GM12874 (cell line): Measurements from ENCODE around the gene SLX9.

Experiments used
- TF ChIP-seq, protein P1 (sequence below): IDR thresholded peaks from 2 replicates; pipeline ENCODE4 v1.5.1; 2011; ENCODE audit warnings: low read depth, mild to moderate bottlenecking, control low read depth, low read length, moderate library complexity; ENCODE audit not compliant: insufficient read depth

The SLX9 gene

DNA sequence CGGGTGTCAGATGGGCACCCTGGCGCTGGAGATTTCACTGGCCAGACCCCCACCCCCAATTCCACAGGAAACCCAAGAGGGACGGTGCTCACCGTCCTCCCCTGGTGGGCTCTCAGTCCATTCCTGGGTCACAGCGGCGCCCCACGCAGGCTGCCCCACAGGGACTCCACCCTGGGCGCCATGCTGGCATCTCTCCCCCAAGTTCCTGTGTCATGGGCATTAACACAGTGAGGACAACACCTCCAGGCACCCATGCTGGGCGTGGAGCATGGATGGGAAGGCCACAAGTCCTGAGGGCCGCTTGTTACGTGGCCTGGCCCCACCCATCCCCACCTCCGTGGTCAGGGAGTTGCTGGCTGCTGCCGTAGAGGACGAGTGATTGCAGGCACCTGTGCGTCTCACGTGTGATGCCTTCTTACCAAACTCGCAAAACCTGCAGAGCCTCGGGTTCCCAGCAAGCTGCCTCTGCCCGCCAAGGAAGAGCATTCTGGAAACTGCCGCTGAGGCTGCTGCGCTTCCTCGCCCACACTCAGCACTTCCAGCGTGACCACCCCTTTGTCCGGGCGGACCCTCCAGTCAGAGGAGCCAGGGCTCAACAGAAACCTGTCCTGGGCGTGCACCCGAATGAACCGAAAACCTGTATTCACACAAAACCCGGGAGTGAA is 60.3 kb downstream of the SLX9 start:
- TF ChIP-seq, protein P1, sequence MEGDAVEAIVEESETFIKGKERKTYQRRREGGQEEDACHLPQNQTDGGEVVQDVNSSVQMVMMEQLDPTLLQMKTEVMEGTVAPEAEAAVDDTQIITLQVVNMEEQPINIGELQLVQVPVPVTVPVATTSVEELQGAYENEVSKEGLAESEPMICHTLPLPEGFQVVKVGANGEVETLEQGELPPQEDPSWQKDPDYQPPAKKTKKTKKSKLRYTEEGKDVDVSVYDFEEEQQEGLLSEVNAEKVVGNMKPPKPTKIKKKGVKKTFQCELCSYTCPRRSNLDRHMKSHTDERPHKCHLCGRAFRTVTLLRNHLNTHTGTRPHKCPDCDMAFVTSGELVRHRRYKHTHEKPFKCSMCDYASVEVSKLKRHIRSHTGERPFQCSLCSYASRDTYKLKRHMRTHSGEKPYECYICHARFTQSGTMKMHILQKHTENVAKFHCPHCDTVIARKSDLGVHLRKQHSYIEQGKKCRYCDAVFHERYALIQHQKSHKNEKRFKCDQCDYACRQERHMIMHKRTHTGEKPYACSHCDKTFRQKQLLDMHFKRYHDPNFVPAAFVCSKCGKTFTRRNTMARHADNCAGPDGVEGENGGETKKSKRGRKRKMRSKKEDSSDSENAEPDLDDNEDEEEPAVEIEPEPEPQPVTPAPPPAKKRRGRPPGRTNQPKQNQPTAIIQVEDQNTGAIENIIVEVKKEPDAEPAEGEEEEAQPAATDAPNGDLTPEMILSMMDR = no peak

DNA sequence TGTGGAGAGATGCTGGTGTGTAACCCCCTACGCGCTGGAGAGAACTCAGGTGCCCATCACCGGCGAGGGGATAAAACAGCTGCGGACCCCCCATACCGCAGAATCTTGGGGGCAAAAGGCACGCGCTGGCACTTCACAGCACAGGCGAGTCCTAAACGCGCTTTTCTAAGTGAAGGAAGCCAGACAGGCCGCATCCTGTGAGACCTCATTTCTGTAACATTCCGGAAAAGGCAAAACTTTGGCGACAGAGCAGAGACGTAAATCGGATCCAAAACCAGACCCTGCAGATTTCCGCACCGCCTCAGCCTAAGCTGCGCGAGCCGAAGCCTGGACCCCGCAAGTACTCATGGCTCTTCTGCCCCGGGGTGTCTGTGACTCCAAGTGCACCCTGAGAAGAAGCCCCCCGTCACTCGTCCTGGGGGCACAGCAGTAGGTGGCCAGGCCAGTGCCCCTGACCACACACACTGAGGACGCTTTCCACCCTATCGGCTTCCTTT is 60.9 kb downstream of the SLX9 start:
- TF ChIP-seq, protein P1 = no peak

DNA sequence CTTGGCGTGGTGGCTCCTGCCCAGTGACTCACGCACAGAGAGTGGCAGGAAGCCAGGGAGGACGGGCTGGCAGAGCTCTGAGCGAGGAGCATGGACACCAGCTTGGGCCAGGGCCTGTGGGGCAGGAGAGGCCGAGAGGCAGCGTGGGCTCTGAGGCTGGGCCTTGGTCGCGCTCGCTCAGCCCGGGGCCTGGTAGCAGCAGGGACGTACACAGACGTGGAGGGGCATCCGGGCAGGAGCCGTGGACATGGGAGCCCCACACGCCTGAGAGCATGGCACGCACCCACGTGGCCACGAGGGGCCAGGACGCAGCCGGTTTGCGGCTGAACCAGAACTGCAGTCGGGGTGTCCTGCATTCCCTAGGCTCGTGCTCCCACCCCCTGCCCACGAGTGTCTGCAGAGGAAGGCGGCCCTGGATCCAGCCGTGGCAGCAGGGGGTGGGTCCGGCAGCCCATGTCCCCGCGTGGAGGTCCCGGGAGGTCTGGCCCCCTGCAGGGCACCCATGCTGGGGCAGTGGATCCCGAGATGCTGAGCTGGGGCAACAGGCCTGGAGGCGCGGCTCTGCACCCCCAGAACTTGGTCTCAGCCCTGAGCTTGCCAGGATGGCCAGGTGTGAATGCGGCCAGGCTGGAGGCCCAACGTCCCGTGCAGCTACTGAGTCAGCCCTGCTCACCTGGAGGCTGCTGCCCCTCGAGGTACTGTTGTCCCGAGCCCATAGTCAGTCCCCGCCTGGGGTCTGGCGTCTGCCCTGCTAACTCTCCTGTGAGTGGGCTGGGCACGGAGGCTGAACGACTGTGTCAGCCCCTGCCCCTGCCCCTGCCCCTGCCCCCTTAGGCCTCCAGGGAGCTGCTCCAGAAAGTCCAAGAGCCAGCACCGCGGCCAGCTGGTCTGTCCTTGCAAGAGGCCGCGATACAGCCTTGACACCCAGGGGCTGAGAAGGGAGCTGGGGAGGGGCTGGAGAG is 61.6 kb downstream of the SLX9 start:
- TF ChIP-seq, protein P1 = no peak

DNA sequence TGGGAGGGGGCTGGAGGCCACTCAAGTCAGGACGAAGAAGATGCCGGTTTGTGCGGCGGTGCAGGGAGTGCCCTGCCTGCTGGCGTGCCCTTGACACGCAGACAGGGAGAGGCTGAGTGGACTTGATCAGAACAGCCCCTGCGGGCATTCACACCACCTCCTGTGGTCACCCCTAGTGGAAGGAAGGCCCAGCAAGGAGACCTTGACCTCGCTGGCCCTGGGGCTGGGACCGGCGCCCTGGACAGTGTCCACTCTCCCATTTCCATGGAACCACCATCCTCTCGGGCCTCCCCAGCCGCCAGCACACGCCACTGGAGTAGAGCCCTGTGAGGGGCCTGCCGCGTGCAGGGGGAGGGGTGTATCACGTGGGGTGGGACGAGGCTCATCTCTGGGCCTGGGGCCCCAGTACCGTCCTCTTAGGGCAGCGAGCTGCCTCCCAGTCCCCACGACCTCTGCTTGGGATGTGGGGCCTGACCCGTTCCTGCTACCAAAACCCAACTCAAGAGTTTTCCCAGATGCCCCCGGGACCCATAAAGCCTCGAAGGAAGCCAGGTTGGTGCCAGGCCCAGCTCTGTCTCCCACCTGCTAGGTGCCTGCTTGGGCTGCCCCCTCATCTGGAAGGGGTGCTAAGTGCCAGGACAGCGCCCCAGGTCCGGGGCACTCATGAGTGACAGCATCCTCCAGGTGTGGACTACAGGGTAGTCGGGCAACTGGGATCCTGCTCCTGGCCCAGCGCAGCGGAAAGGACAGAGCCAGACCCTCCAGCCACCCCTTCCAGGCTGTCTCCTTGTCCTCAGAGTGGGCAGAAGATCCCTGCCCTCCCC is 62.8 kb downstream of the SLX9 start:
- TF ChIP-seq, protein P1 = no peak

DNA sequence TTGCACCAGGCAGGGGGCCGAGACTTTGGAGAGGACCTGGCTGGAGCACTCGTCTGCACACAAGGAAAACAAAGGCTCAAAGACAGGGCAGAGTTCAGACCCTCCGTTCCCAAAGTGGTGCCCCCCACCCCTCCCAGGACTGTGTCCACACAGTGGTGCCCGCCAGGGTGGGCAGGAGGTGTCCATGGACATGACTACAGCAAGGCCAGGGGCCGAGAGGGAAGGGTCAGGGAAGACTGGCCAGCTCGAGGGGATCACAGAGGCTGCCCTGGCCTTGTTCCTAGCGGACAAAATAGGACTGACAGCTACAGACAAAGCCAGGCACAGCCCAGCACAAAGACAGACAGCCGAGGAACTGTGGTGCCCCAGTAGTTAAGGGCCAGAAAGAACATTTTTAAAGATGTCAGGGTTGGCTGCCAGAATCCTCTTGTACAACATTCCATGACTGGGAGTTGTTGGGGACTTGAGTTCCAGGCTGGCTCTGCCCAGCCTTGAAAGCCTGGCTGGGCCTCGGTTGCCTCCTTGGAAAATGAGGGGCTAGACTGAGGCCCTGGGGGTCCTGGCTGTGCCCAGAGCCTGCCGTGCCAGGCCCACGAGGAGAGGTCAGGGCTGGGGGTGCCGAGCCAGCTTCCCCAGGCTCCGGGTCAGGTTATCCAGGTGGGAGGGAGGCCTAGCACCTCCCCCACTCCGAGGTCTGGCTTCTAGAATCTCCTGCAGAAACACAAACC is 63.7 kb downstream of the SLX9 start:
- TF ChIP-seq, protein P1 = no peak

DNA sequence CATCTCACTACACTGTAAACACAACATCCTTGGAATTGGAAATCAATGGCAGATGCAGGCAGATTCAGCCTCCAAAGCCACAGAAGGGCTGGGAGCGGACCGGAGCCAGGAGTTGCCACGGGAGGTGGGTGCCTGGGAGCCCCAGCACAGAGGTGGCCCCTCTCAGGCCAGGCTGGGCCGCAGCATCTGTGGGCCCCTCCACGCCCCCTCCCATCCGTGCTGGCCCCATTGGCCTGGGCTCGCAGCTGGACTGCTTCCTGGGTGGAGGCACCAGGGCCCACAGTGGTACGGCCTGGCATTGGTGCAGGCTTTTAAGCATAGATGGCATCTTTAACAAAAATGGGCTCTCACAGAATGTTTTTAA is 64.2 kb downstream of the SLX9 start:
- TF ChIP-seq, protein P1 = no peak
